Kidney glomerular epithelial cell (primary cell): Measurements from ENCODE around the gene BOLA2B.
"Not testable (repeated sequence)": the region's sequence is repeated elsewhere in the genome, so short reads cannot be mapped to it uniquely, and the experiment has no call there.

Experiments
- DNase-seq: peaks from one replicate; lab custom pipeline; 2025; lab: John Stamatoyannopoulos, UW

The BOLA2B gene

GRCh38 chr16:30184096-30184890 is 9.2 kb downstream of the BOLA2B start:
- DNase-seq = no peak

GRCh38 chr16:30183233-30184095 is 10.0 kb downstream of the BOLA2B start, which contains the start of gene CORO1A:
Gene CORO1A, plus strand, starts transcription at chr16:30183602. Its CDS starts 1,608 bp downstream, at chr16:30185210.
- peak; percentile 57 for DNase-seq

DNA sequence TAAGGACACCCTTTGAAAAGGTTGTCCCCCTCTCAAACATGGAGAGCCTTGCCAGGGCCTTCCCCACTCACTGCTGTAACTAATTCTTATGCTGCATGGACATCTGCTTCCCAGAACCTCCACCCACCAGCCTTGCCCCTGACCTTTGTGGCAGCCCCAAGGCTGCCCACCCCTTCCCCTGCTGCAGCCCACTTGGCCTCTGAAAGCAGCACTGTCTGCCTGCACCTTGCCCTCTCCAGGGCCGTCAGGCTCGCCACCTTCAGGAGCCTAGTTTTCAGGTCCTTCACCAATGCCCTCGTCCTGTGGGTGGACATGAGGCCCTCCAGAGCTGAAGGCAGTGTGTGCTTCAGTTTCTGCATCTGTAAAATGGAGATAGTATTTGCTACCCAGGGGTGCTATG is 12.7 kb downstream of the BOLA2B start:
- no peak for DNase-seq

DNA sequence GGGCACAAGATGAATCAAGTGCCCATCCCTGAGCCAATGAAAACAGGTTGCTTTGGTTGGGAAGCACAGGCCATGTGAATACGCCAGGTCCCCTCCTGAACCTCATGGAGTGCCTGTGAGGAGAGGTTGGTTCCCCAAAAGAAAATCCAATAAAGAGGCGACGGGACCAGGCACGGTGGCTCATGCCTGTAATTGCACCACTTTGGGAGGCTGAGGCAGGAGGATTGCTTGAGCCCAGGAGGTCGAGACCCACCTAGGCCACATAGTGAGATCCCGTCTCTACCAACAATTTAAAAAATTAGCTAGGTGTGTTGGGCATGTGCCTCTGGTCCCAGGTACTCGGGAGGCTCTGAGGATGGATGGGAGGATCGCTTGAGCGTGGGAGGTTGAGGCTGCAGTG is 13.5 kb downstream of the BOLA2B start:
- no peak for DNase-seq

- no peak for DNase-seq
Observed at GRCh38 chr16:30179195-30179594, 14.3 kb downstream of the BOLA2B start.

DNA sequence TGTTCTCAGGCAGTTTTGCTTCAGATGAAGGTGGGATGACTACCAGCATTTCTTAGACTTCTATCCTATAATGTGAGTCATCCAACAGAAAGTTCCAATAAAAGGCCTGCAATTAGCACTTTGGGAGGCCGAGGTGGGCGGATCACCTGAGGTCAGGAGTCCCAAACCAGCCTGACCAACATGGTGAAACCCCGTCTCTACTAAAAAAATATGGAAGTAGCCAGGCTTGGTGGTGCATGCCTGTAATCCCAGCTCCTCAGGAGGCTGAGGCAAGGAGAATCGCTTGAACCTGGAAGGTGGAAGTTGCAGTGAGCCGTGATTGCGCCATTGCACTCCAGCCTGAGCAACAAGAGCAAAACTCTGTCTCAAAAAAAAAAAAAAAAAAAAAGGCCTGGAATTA is 16.6 kb downstream of the BOLA2B start:
- DNase-seq = not testable (repeated sequence)

DNA sequence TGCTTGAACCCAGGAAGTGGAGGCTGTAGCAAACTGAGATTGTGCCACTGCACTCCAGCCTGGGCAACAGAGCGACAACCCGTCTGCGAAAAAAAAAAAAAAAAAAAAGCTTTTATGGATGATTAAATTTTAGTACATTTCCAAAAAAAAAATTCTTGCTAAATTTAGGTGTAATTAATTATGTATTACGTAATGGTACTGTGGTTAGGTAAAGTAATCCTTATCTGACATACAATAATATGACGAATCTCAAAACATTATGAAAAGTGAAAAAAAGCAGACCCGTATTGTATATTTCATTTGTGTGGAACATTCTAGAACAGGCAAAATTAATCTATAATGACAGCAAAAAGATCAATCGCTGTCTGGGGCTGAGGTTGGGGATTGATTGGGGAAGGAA is 20.4 kb downstream of the BOLA2B start:
- DNase-seq = no peak

- not testable (repeated sequence) for DNase-seq
Observed at GRCh38 chr16:30170145-30170544, 23.3 kb downstream of the BOLA2B start.

DNA sequence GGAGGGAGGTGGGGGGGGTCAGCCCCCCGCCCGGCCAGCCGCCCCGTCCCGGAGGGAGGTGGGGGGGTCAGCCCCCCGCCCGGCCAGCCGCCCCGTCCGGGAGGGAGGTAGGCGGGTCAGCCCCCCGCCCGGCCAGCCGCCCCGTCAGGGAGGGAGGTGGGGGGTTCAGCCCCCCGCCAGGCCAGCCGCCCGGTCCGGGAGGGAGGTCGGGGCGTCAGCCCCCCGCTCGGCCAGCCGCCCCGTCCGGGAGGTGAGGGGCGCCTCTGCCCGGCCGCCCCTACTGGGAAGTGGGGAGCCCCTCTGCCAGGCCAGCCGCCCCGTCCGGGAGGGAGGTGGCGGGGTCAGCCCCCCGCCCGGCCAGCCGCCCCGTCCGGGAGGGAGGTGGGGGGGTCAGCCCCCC is 24.1 kb downstream of the BOLA2B start:
- not testable (repeated sequence) for DNase-seq

DNA sequence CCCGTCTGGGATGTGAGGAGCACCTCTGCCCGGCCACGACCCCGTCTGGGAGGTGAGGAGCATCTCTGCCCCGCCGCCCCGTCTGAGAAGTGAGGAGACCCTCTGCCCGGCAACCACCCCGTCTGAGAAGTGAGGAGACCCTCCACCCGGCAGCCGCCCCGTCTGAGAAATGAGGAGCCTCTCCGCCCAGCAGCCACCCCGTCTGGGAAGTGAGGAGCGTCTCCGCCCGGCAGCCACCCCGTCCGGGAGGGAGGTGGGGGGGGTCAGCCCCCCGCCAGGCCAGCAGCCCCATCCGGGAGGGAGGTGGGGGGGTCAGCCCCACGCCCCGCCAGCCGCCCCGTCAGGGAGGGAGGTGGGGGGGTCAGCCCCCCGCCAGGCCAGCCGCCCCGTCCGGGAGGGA is 24.7 kb downstream of the BOLA2B start:
- DNase-seq = not testable (repeated sequence)

DNA sequence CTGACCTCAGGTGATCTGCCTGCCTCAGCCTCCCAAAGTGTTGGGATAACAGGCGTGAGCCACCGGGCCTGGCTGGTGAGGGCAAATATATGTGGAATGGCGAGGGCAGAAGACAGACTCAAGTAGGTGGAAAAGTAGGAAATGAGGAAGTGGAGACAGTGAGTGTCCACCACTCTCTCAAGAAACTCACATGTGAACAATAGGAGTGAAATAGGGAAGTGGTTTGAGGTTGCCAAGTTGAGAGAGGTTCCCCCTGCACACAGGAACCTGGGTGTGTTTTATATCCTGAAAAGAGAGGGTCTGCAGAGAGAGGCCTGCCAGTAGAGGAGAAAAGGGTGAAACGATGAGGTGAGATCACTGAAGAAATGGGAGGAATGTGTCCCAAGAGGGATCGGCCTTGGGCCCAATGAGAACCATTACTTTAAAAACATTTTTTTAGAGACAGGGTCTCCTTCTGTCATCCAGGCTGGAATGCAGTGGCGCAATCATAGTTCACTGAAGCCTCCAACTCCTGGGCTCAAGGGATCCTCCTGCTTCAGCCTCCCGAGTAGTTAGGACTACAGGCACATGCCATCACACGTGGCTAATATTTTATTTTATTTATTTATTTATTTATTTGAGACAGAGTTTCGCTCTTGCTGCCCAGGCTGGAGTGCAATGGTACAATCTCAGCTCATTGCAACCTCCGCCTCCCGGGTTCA is 27.1 kb downstream of the BOLA2B start:
- no peak for DNase-seq

DNA sequence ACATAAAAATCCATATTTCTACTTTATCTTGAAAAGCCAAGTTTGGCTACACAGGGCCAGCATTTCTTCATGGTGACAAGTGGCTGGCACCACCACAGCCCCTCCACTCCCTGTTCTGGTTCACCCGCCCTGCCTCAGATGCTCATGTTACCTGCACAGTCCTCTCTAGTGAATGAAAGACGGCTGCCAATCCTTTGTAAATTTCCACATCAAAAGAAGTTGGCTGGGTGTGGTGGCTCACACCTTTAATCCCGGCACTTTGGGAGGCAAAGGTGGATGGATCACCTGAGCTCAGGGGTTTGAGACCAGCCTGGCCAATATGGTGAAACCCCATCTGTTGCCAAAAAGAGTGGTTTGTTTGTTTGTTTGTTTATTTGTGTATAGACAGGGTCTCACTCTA is 29.9 kb downstream of the BOLA2B start:
- no peak for DNase-seq

- no peak for DNase-seq
Observed at GRCh38 chr16:30157214-30157613, 36.3 kb downstream of the BOLA2B start.

DNA sequence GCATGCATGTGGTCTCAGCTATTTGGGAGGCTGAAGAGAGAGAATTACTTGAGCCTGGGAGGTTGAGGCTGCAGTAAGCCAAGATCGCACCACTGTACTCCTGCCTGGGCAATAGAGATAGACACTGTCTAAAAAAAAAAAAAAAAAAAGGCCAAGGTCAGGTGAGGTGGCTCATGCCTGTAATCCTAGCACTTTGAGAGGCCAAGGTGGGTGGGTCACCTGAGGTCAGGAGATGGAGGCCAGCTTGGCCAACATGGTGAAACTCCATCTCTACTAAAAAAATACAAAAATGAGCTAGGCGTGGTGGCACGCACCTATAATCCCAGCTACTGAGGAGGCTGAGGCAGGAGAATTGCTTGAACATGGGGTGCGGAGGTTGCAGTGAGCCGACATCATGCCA is 38.3 kb downstream of the BOLA2B start:
- no peak for DNase-seq

- DNase-seq = no peak
Observed at GRCh38 chr16:30152517-30152916, 40.9 kb downstream of the BOLA2B start.

- DNase-seq = no peak
Observed at GRCh38 chr16:30151091-30151490, 42.4 kb downstream of the BOLA2B start.

GRCh38 chr16:30149250-30149930 is 44.1 kb downstream of the BOLA2B start:
- no peak for DNase-seq

- no peak for DNase-seq
Observed at GRCh38 chr16:30147843-30148510, 45.5 kb downstream of the BOLA2B start.

- DNase-seq = no peak
Observed at GRCh38 chr16:30145657-30146056, 47.8 kb downstream of the BOLA2B start.

DNA sequence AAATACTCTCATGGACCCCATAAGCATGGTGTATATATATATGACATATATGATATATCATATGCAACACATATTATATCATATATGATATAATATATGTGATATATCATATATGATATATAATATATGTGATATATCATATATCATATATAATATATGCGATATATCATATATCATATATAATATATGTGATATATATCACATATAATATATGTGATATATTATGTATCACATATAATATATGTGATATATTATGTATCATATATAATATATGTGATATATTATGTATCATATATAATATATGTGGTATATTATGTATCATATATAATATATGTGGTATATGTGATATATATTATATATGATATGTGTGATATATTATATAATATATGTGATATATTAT is 48.5 kb downstream of the BOLA2B start:
- no peak for DNase-seq

DNA sequence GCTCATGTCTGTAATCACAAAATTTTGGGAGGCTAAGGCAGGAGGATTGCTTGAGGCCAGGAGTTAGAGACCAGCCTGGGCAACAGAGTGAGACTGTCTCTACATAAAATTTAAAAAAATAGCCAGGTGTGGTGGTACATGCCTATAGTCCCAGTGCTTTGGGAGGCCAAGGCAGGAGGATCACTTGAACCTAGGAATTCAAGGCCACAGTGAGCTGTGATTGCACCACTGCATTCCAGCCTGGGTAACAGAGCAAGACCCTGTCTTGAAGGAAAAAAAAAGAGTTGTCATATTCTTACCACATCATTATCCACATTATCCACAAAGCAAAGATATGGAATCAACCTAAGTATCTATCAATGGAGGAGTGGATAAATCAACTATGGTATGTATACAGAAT is 49.4 kb downstream of the BOLA2B start:
- no peak for DNase-seq
